Right lobe of liver (tissue), 6 donors: ENCODE measurements around the gene GRIA2. TPM values are rescaled to one million over a fixed set of nuclear protein-coding genes. Genes with fewer than 3 reads are reported as not detected.

Experiments
- ATAC-seq, 4 donors: fragments of 200-7000 bp; cut with Tn5 transposase; one replicate each; pipeline ENCODE4 v1.9.1; 2020; ENCODE audit warnings: mild to moderate bottlenecking in 4 of 4, moderate library complexity in 4 of 4
- DNase-seq, 3 donors: peaks; one replicate each; pipeline ENCODE4 v3.0.0-alpha.2; 2020
- H3K27ac ChIP-seq, 3 donors: fragments of 200-600 bp; one replicate each; pipeline ENCODE4 v1.8.0; 2022
- H3K27me3 ChIP-seq, 2 donors: fragments of 200-600 bp; one replicate each; pipeline ENCODE4 v1.8.0; 2022
- H3K36me3 ChIP-seq, 4 donors: fragments of 200-600 bp; sonication (generic) in 1 of 4; one replicate each; pipeline versions ENCODE4 v1.5.1 to v1.8.0; 2017 to 2022; ENCODE audit warnings: control low read depth in 1 of 4
- H3K4me1 ChIP-seq, 4 donors: fragments of 200-600 bp; sonication (generic) in 1 of 4; one replicate each; pipeline versions ENCODE4 v1.5.1 to v1.8.0; 2017 to 2022; ENCODE audit warnings: control low read depth in 1 of 4
- H3K4me3 ChIP-seq, 3 donors: fragments of 200-600 bp; one replicate each; pipeline ENCODE4 v1.8.0; 2022
- H3K9me3 ChIP-seq, 4 donors: fragments of 200-600 bp; sonication (generic) in 1 of 4; one replicate each; pipeline versions ENCODE4 v1.5.1 to v1.8.0; 2017 to 2022; ENCODE audit warnings: control low read depth in 1 of 4
- CTCF ChIP-seq, 4 donors: fragments of 200-600 bp in 3 of 4; fragments of 450-650 bp in 1 of 4; IDR thresholded peaks; one replicate each; pipeline versions ENCODE4 v1.5.1 to v1.8.0; 2016 to 2022; ENCODE audit warnings: antibody characterized with exemption in 4 of 4, mild to moderate bottlenecking in 2 of 4
- POLR2A ChIP-seq: fragments of 450-650 bp; IDR thresholded peaks from one replicate; pipeline ENCODE4 v1.6.1; 2017; ENCODE audit warnings: antibody characterized with exemption, mild to moderate bottlenecking
- WGBS: methylation state at CpG from one replicate; pipeline ENCODE4 v1.1.6; 2018; ENCODE audit warnings: low coverage, low lambda C conversion rate; ENCODE audit not compliant: insufficient coverage; ENCODE audit errors: missing lambda C conversion rate; 5-methylcytosine and 5-hydroxymethylcytosine counted together
- intact Hi-C, 2 donors: fragments of 100-400 bp; cut with DNase I; formaldehyde crosslinking; loops; one replicate each; pipeline versions ENCODE4 v1.11.2 to v1.14.1; 2022
- total RNA-seq, 6 experiments: library from RNA; depleted of rRNA in 2 of 6; stranded (reverse); fragments of >200 nt in 2 of 6; fragmentation: NEBNext Ultra II Directional in 3 of 6; extraction: Animal tissue kit (Norgen Biotek cat#: 25700) in 3 of 6; gene quantifications; one replicate each; pipeline versions ENCODE4 v1.1.0 to v1.2.4, GENCODE V29; 2016 to 2023
- donor health status: DM: no; HTN: yes; CAD: no.
- donor health status: DM: no; HTN: no; CAD: no.
- donor health status: DM: no; HTN: no; CAD: no.
- donor health status: DM: no; HTN: yes; CAD: no.
- donor health status: DM: no; HTN: yes; CAD: no.

GRIA2 gene
- total RNA-seq, 6 experiments from 2014 or later, result not detected

GRCh38 chr4:157280673-157281072 lies 60.1 kb downstream of the GRIA2 start:
- Histone ChIP-seq H3K9me3 (no peaks in the 10 kb centered on the region), H3K36me3 (no peaks in the 10 kb centered on the region), H3K27me3 (no peaks in the 10 kb centered on the region), H3K4me1 (no peaks in the 10 kb centered on the region), H3K27ac (no peak overlapping the region), H3K4me3 (no peak overlapping the region)
- DNase-seq (no peak), ATAC-seq (no peak)
- WGBS, result 20% methylated on average over 1 of the region's 1 CpG
- intact Hi-C loops, result no loop called here
- TF ChIP-seq CTCF (IDR thresholded peaks at IDR 0.05), result no peak
- no peak for TF ChIP-seq POLR2A

GRCh38 chr4:157282019-157282418 lies 61.5 kb downstream of the GRIA2 start:
- Histone ChIP-seq H3K36me3 (no peaks in the 10 kb centered on the region), H3K27ac (no peak overlapping the region), H3K9me3 (no peaks in the 10 kb centered on the region), H3K27me3 (no peaks in the 10 kb centered on the region), H3K4me3 (no peak overlapping the region), H3K4me1 (no peaks in the 10 kb centered on the region)
- DNase-seq, result no peak
- no peak for ATAC-seq
- no peak for TF ChIP-seq CTCF (IDR thresholded peaks at IDR 0.05)
- no peak for TF ChIP-seq POLR2A
- intact Hi-C loops, result no loop called here
- WGBS, result 46% methylated on average over 3 of the region's 3 CpGs

GRCh38 chr4:157287445-157287844 lies 66.9 kb downstream of the GRIA2 start:
- no peak for ATAC-seq
- no peak for TF ChIP-seq POLR2A
- no peak for TF ChIP-seq CTCF (IDR thresholded peaks at IDR 0.05)
- H3K36me3 ChIP-seq, result no peaks in the 10 kb centered on the region
- no peak overlapping the region for H3K27ac ChIP-seq
- H3K27me3 ChIP-seq, result no peaks in the 10 kb centered on the region
- intact Hi-C loops, result no loop called here
- H3K4me3 ChIP-seq, result no peak overlapping the region
- no peaks in the 10 kb centered on the region for H3K4me1 ChIP-seq
- 36% methylated on average over 4 of the region's 4 CpGs for WGBS
- H3K9me3 ChIP-seq, result no peaks in the 10 kb centered on the region
- no peak for DNase-seq

- H3K4me1 ChIP-seq, result no peaks in the 10 kb centered on the region
- intact Hi-C loops, result no loop called here
- no peak overlapping the region for H3K27ac ChIP-seq
- H3K9me3 ChIP-seq, result no peaks in the 10 kb centered on the region
- no peaks in the 10 kb centered on the region for H3K27me3 ChIP-seq
- no peaks in the 10 kb centered on the region for H3K36me3 ChIP-seq
- TF ChIP-seq POLR2A (no peak), CTCF (IDR thresholded peaks at IDR 0.05) (no peak)
- ATAC-seq (no peak), DNase-seq (no peak)
- 47% methylated on average over 3 of the region's 3 CpGs for WGBS
- no peak overlapping the region for H3K4me3 ChIP-seq
Observed at GRCh38 chr4:157290622-157291021, 70.1 kb downstream of the GRIA2 start.

- Histone ChIP-seq H3K9me3 (no peaks in the 10 kb centered on the region), H3K4me1 (no peaks in the 10 kb centered on the region), H3K4me3 (no peak overlapping the region), H3K27ac (no peak overlapping the region), H3K36me3 (no peaks in the 10 kb centered on the region), H3K27me3 (no peaks in the 10 kb centered on the region)
- intact Hi-C loops, result no loop called here
- no peak for TF ChIP-seq POLR2A
- TF ChIP-seq CTCF (IDR thresholded peaks at IDR 0.05), result no peak
- ATAC-seq (no peak), DNase-seq (no peak)
- WGBS, result 57% methylated on average over 3 of the region's 3 CpGs
Observed at GRCh38 chr4:157291071-157291470, 70.5 kb downstream of the GRIA2 start.
